Measurements from ENCODE around the gene TBL1X. TPM values are rescaled to one million over a fixed set of nuclear protein-coding genes. Genes with fewer than 3 reads are reported as not detected.

The TBL1X gene
- polyA plus RNA-seq, 1 donor (not counting 4 experiments of a cell fraction or from before 2014, with no cell fraction given), result 2.2 TPM

- Histone ChIP-seq H3K4me3 (ENCODE audit: control insufficient read depth in 2 of 3, extremely low read depth in 1 of 3, insufficient read depth in 2 of 3, low read depth in 1 of 3, low read length in 3 of 3) (no peak overlapping the region), H3K79me2 (ENCODE audit: control insufficient read depth, insufficient read depth, low read length) (no peaks in the 10 kb centered on the region), H2AFZ (ENCODE audit: control insufficient read depth, low read length) (no peak overlapping the region), H3K4me1 (ENCODE audit: control insufficient read depth, extremely low read depth, insufficient read depth, low read length) (no peaks in the 10 kb centered on the region), H3K36me3 (ENCODE audit: control insufficient read depth in 2 of 2, extremely low read depth in 1 of 2, insufficient read depth in 2 of 2, low read length in 2 of 2) (no peaks in the 10 kb centered on the region), H3K27ac (ENCODE audit: control insufficient read depth, insufficient read depth, low read length) (no peak overlapping the region), H3K9me1 (ENCODE audit: control insufficient read depth, extremely low read depth, insufficient read depth, low read length) (no peaks in the 10 kb centered on the region), H3K27me3 (ENCODE audit: control insufficient read depth, extremely low read depth, insufficient read depth, low read length) (no peaks in the 10 kb centered on the region), H3K9ac (ENCODE audit: control insufficient read depth, extremely low read depth, insufficient read depth, low read length) (no peak overlapping the region), H3K4me2 (ENCODE audit: control insufficient read depth, extremely low read depth, insufficient read depth, low read depth, low read length) (no peak overlapping the region), H3K9me3 (ENCODE audit: control insufficient read depth, low read depth, low read length) (no peaks in the 10 kb centered on the region), H4K20me1 (ENCODE audit: control insufficient read depth, extremely low read depth, insufficient read depth, low read length) (no peaks in the 10 kb centered on the region)
- FAIRE-seq (no peak), DNase-seq (ENCODE audit: low read depth, low spot score) (no peak)
- dilution Hi-C loops (cut with MboI; ENCODE audit: extremely low pct_ligation_motif_present, low sequenced_read_pairs), result no loop called here
- TF ChIP-seq CTCF (optimal IDR thresholded peaks at IDR 0.05 in 1 of 3, IDR thresholded peaks at IDR 0.05 in 1 of 3, conservative IDR thresholded peaks at IDR 0.05 in 1 of 3; ENCODE audit: extremely low read depth in 1 of 3, insufficient read depth in 2 of 3, low read length in 3 of 3) (no peak), EZH2 (IDR thresholded peaks at IDR 0.05; ENCODE audit: low read length) (no peak)
Observed at GRCh38 chrX:9707306-9708033, 242.6 kb downstream of the TBL1X start.

GRCh38 chrX:9708086-9708485 is 243.2 kb downstream of the TBL1X start:
- Histone ChIP-seq H3K36me3 (ENCODE audit: control insufficient read depth in 2 of 2, extremely low read depth in 1 of 2, insufficient read depth in 2 of 2, low read length in 2 of 2) (no peaks in the 10 kb centered on the region), H3K4me3 (ENCODE audit: control insufficient read depth in 2 of 3, extremely low read depth in 1 of 3, insufficient read depth in 2 of 3, low read depth in 1 of 3, low read length in 3 of 3) (no peak overlapping the region), H3K4me1 (ENCODE audit: control insufficient read depth, extremely low read depth, insufficient read depth, low read length) (no peaks in the 10 kb centered on the region), H4K20me1 (ENCODE audit: control insufficient read depth, extremely low read depth, insufficient read depth, low read length) (no peaks in the 10 kb centered on the region), H3K79me2 (ENCODE audit: control insufficient read depth, insufficient read depth, low read length) (no peaks in the 10 kb centered on the region), H3K27me3 (ENCODE audit: control insufficient read depth, extremely low read depth, insufficient read depth, low read length) (no peaks in the 10 kb centered on the region), H2AFZ (ENCODE audit: control insufficient read depth, low read length) (no peak overlapping the region), H3K4me2 (ENCODE audit: control insufficient read depth, extremely low read depth, insufficient read depth, low read depth, low read length) (no peak overlapping the region), H3K27ac (ENCODE audit: control insufficient read depth, insufficient read depth, low read length) (no peak overlapping the region), H3K9me1 (ENCODE audit: control insufficient read depth, extremely low read depth, insufficient read depth, low read length) (no peaks in the 10 kb centered on the region), H3K9ac (ENCODE audit: control insufficient read depth, extremely low read depth, insufficient read depth, low read length) (no peak overlapping the region), H3K9me3 (ENCODE audit: control insufficient read depth, low read depth, low read length) (no peaks in the 10 kb centered on the region)
- DNase-seq (ENCODE audit: low read depth, low spot score), result no peak
- dilution Hi-C loops (cut with MboI; ENCODE audit: extremely low pct_ligation_motif_present, low sequenced_read_pairs), result no loop called here
- FAIRE-seq, result no peak
- no peak for TF ChIP-seq EZH2 (IDR thresholded peaks at IDR 0.05; ENCODE audit: low read length)
- TF ChIP-seq CTCF (optimal IDR thresholded peaks at IDR 0.05 in 1 of 3, IDR thresholded peaks at IDR 0.05 in 1 of 3, conservative IDR thresholded peaks at IDR 0.05 in 1 of 3; ENCODE audit: extremely low read depth in 1 of 3, insufficient read depth in 2 of 3, low read length in 3 of 3), result no peak

Measured in keratinocyte (primary cell).